AG04449 (cell line): ENCODE measurements around the gene MEIKIN.

Experiments used
- CTCF ChIA-PET: fragments of 350-600 bp; formaldehyde crosslinking; extraction: SDS; loops from one replicate; lab custom pipeline; 2021; ENCODE audit warnings: antibody characterized with exemption; lab: Yijun Ruan, JAX
- POLR2A ChIA-PET: fragments of 400-600, 350-600 bp; formaldehyde crosslinking; extraction: SDS; loops from one replicate; lab custom pipeline; 2020; ENCODE audit warnings: antibody characterized with exemption, inconsistent platforms; lab: Yijun Ruan, JAX
- DNase-seq: peaks from one replicate; pipeline ENCODE4 v3.0.0-alpha.2; 2010; ENCODE audit warnings: low read depth, low spot score
- H3K4me3 ChIP-seq: 2 replicates; pipeline ENCODE4 v1.5.1; 2011; ENCODE audit warnings: low read depth, mild to moderate bottlenecking, control low read depth, low read length
- TF ChIP-seq, protein P1 (sequence below): IDR thresholded peaks from one replicate; pipeline ENCODE4 v1.5.1; 2011; ENCODE audit warnings: mild to moderate bottlenecking, moderate library complexity, low read length, control low read depth, inconsistent platforms; ENCODE audit not compliant: insufficient read depth; ENCODE audit errors: missing control alignments

MEIKIN gene

DNA sequence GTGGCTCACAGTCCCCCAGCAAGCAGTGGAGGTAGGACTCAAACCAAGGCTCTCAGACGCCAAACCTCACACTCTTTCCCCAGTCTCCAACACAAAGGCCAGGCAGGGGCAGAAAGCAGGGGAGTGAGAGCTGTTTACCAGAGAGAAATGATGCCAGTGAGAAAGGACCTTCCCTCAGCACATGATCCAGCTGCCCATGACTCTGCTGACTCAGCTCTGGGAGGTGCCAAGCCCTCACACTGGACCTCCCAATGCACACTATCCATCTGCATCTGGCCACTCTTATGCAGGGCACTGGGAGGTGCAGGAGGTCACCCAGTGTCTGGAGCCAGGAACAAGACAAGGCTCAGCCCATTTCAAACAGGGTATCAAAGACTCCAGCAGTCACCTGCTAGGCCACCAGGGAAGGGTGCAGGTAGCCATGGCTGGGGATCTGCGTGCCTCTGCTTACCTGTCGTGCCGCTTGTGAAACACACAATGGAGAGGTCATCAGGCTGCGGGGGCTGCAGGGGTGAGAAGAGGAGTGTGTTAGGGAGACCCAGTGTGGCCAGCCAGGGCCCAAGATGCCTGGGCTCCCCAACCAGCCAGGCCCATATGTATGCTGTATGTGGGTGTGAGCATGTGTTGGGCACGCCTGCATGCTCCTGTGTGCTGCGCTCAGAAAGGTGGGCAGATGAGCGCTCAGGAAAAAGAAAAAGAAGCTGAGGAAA is 39.6 kb upstream of the MEIKIN start:
- H3K4me3 ChIP-seq, result no peak overlapping the region
- no peak for DNase-seq
- TF ChIP-seq, protein P1, sequence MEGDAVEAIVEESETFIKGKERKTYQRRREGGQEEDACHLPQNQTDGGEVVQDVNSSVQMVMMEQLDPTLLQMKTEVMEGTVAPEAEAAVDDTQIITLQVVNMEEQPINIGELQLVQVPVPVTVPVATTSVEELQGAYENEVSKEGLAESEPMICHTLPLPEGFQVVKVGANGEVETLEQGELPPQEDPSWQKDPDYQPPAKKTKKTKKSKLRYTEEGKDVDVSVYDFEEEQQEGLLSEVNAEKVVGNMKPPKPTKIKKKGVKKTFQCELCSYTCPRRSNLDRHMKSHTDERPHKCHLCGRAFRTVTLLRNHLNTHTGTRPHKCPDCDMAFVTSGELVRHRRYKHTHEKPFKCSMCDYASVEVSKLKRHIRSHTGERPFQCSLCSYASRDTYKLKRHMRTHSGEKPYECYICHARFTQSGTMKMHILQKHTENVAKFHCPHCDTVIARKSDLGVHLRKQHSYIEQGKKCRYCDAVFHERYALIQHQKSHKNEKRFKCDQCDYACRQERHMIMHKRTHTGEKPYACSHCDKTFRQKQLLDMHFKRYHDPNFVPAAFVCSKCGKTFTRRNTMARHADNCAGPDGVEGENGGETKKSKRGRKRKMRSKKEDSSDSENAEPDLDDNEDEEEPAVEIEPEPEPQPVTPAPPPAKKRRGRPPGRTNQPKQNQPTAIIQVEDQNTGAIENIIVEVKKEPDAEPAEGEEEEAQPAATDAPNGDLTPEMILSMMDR, result no peak
- ChIA-PET CTCF (no interaction called here), POLR2A (no interaction called here)

DNA sequence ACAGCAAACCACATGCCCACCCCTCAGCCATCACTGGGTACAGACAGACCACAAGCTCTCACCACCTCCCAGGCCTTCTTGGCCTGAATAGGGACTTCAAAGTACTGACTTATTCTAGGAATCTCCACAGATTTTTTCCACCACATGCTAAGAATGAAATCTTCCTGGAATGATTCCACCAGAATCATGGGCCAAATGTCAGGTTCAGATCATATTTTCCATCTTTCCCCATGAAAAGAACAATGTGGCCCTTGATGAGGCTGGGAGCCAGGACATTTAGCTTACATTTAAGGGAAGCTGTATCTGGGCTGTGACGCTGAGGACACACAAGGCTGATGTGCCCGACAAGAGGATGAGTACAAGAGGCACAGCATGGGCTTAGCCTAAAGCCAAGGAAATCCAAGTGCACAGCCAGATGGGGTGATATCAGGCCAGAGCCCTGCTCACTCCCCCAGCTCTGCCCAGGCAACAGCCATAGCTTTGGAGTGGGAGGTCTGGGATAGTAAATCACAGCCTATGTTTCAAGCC is 37.8 kb upstream of the MEIKIN start:
- no peak for DNase-seq
- ChIA-PET POLR2A (no interaction called here), CTCF (interaction anchor here (1.9 kb wide), 1 partner anchor 24 kb away, joined by 4 read pairs; no protein-coding TSS in a partner anchor)
- TF ChIP-seq, protein P1, result no peak
- H3K4me3 ChIP-seq, result no peak overlapping the region

DNA sequence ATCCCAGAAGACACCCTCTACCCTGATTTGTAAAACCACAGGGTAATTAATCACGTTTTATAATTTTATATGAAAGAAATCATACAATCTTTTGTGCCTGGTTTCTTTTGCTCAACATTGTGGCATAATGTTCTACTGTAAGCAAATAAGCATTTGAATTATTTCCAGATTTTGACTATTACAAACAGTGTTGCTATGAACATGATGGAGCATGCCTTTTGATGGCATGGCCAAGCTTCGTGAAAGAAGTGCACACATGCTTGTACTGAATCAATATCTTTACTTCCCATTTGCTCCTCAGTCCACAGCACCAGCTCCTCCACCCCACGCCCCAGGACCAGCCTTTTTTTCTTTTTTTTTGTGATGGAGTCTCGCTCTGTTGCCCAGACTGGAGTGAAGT is 36.1 kb upstream of the MEIKIN start:
- ChIA-PET POLR2A (no interaction called here), CTCF (interaction anchor here (1.9 kb wide), 1 partner anchor 26 kb away, joined by 4 read pairs; no protein-coding TSS in a partner anchor)
- H3K4me3 ChIP-seq, result no peak overlapping the region
- no peak for DNase-seq
- TF ChIP-seq, protein P1, result no peak

DNA sequence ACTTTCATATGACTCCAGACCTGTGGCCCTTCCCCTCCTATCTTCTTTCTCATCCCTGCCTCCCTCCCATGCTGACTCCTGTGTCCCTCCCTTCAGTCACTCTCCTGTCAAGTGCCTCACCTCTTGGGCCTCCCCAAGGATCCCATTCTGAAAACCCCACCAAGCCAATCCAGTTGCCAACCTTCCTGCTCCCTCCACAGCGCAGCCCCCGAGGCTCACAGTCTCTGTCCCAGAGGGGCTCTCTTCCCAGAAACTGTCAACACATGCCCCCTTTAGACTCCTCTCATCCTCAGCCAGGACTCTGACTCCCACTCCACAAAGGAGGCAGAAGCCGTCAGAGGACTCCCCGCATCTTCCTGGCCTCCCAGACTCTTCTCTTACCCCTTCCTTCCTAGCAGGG is 35.2 kb upstream of the MEIKIN start:
- DNase-seq, result no peak
- ChIA-PET POLR2A (no interaction called here), CTCF (no interaction called here)
- TF ChIP-seq, protein P1, result no peak
- no peak overlapping the region for H3K4me3 ChIP-seq

DNA sequence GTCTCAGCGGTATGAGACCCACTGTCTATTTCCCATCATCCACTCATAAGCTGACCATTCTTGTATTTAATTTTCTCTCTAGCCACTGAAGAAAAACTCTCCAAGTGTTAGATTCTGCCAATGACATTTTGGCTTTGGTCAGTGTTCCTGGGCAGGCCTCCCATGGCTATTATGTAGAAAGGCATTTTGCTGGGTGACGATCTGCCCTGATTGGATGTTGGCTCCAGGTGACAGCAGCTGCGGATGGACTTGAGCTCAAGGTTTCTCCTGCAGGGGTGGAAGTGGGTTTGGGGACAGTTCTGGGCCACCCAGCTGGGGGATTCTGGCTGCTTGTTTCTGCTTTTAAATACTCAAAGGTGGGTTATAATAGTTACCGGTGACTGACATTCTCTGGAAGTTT is 34.4 kb upstream of the MEIKIN start:
- TF ChIP-seq, protein P1, result no peak
- ChIA-PET CTCF (interaction anchor here (1.0 kb wide), 1 partner anchor 390 kb away, joined by 3 read pairs; no protein-coding TSS in a partner anchor), POLR2A (no interaction called here)
- no peak overlapping the region for H3K4me3 ChIP-seq
- no peak for DNase-seq

DNA sequence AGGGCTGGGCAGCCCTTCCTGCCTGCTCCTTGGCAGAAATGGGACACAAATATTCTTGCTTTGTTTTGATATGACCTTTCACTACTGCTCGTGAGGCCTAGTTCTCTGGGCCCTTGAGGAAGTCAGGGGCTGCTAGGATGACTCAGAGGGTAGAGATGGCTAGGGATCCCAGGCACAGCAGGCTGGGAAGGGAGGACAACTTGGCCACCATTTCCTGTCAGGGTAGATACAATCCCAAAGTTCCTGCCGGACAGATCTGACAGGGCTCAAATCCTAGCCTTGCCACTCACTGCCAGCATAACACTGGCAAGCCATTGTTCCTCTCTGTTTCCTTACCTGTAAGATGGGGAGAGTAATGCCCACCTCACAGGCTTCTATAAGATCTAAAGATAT is 31.7 kb upstream of the MEIKIN start:
- no peak for DNase-seq
- ChIA-PET POLR2A (no interaction called here), CTCF (no interaction called here)
- TF ChIP-seq, protein P1, result no peak
- H3K4me3 ChIP-seq, result no peak overlapping the region
